ENCODE measurements around the gene CEP164. TPM values are rescaled to one million over a fixed set of nuclear protein-coding genes. Genes with fewer than 3 reads are reported as not detected.

CEP164 gene
- polyA plus RNA-seq, 3 donors from 2014 or later, result 5.6 to 20.5 (median 11.8) TPM

GRCh38 chr11:117457835-117458234, 130.2 kb downstream of the CEP164 start:
- H3K4me1 Mint-ChIP-seq, result no peaks in the 10 kb centered on the region
- H3K27ac Mint-ChIP-seq, result no peak overlapping the region
- DNase-seq, result no peak
- no peak overlapping the region for H3K4me3 Mint-ChIP-seq
- H3K27me3 Mint-ChIP-seq (ENCODE audit: low read depth in 3 of 3), result peaks cover 2 to 14% (median 6%) of the 10 kb centered on the region in 3 donors
- peaks cover 0 to 5% (median 0%) of the 10 kb centered on the region in 3 donors for H3K36me3 Mint-ChIP-seq
- H3K9me3 Mint-ChIP-seq, result peaks cover 0 to 10% (median 0%) of the 10 kb centered on the region in 6 donors

GRCh38 chr11:117458275-117459122, 130.8 kb downstream of the CEP164 start:
- Mint-ChIP-seq H3K27ac (no peak overlapping the region), H3K27me3 (ENCODE audit: low read depth in 3 of 3) (peaks cover 2 to 12% (median 6%) of the 10 kb centered on the region in 3 donors), H3K4me3 (no peak overlapping the region), H3K4me1 (no peaks in the 10 kb centered on the region), H3K9me3 (peaks cover 0 to 10% (median 0%) of the 10 kb centered on the region in 6 donors), H3K36me3 (peaks cover 0 to 5% (median 0%) of the 10 kb centered on the region in 3 donors)
- DNase-seq, result no peak

GRCh38 chr11:117459123-117459978, 131.7 kb downstream of the CEP164 start:
- no peaks in the 10 kb centered on the region for H3K4me1 Mint-ChIP-seq
- peaks cover 0 to 3% (median 0%) of the 10 kb centered on the region in 6 donors for H3K9me3 Mint-ChIP-seq
- peaks cover 2 to 8% (median 4%) of the 10 kb centered on the region in 3 donors for H3K27me3 Mint-ChIP-seq (ENCODE audit: low read depth in 3 of 3)
- H3K27ac Mint-ChIP-seq, result no peak overlapping the region
- H3K36me3 Mint-ChIP-seq, result peaks cover 0 to 3% (median 0%) of the 10 kb centered on the region in 3 donors
- no peak for DNase-seq
- no peak overlapping the region for H3K4me3 Mint-ChIP-seq

GRCh38 chr11:117459979-117460300, 132.3 kb downstream of the CEP164 start:
- Mint-ChIP-seq H3K36me3 (no peaks in the 10 kb centered on the region), H3K4me3 (no peak overlapping the region), H3K27ac (no peak overlapping the region), H3K4me1 (no peaks in the 10 kb centered on the region), H3K27me3 (ENCODE audit: low read depth in 3 of 3) (peaks cover 1 to 8% (median 4%) of the 10 kb centered on the region in 3 donors), H3K9me3 (no peaks in the 10 kb centered on the region)
- no peak for DNase-seq

GRCh38 chr11:117461396-117462182, 133.9 kb downstream of the CEP164 start:
- H3K9me3 Mint-ChIP-seq, result no peaks in the 10 kb centered on the region
- H3K27me3 Mint-ChIP-seq (ENCODE audit: low read depth in 3 of 3), result peaks cover 1 to 5% (median 4%) of the 10 kb centered on the region in 3 donors
- DNase-seq, result no peak
- no peaks in the 10 kb centered on the region for H3K36me3 Mint-ChIP-seq
- H3K27ac Mint-ChIP-seq, result no peak overlapping the region
- no peak overlapping the region for H3K4me3 Mint-ChIP-seq
- H3K4me1 Mint-ChIP-seq, result no peaks in the 10 kb centered on the region

- no peak for DNase-seq
- Mint-ChIP-seq H3K4me1 (no peaks in the 10 kb centered on the region), H3K27ac (no peak overlapping the region), H3K9me3 (no peaks in the 10 kb centered on the region), H3K36me3 (no peaks in the 10 kb centered on the region), H3K27me3 (ENCODE audit: low read depth in 3 of 3) (peaks cover 1 to 7% (median 4%) of the 10 kb centered on the region in 3 donors), H3K4me3 (no peak overlapping the region)
Observed at GRCh38 chr11:117462183-117462863, 134.7 kb downstream of the CEP164 start.

- Mint-ChIP-seq H3K4me3 (no peak overlapping the region), H3K36me3 (no peaks in the 10 kb centered on the region), H3K27ac (no peak overlapping the region), H3K4me1 (no peaks in the 10 kb centered on the region), H3K27me3 (ENCODE audit: low read depth in 3 of 3) (peaks cover 1 to 7% (median 4%) of the 10 kb centered on the region in 3 donors), H3K9me3 (no peaks in the 10 kb centered on the region)
- DNase-seq, result no peak
Observed at GRCh38 chr11:117462864-117463247, 135.2 kb downstream of the CEP164 start.

Other genes with a start within 250 kb of the CEP164 start
- 10 to 100 TPM in 2 of 3 donors, 1 to 10 TPM in 1; 3.7 to 26.2 (median 16.5) TPM for gene SIK3, start 229.4 kb upstream of the CEP164 start, polyA plus RNA-seq
- gene PAFAH1B2, start 183.6 kb upstream of the CEP164 start, polyA plus RNA-seq, result 10 to 100 TPM; 16.0 to 23.7 (median 17.5) TPM
- gene SIDT2, start 149.1 kb upstream of the CEP164 start, polyA plus RNA-seq, result 1 to 10 TPM; 1.6 to 4.7 (median 1.7) TPM
- under 1 TPM; 0.08 to 0.40 (median 0.09) TPM for gene TAGLN, start 128.5 kb upstream of the CEP164 start, polyA plus RNA-seq
- gene PCSK7, start 95.8 kb upstream of the CEP164 start, polyA plus RNA-seq, result 10 to 100 TPM; 32.8 to 96.3 (median 38.8) TPM
- gene RNF214, start 95.2 kb upstream of the CEP164 start, polyA plus RNA-seq, result 1 to 10 TPM; 5.3 to 9.8 (median 8.9) TPM
- gene BACE1-AS, start 36.5 kb upstream of the CEP164 start, polyA plus RNA-seq, result under 1 TPM in 1 of 3 donors, not detected in 2; 0.67 TPM
- 1 to 10 TPM in 1 of 3 donors, under 1 TPM in 1, not detected in 1; 0.04 to 1.0 TPM for gene BACE1, start 11.6 kb upstream of the CEP164 start, polyA plus RNA-seq